Activated CD4-positive, alpha-beta T cell treated with anti-CD3 and anti-CD28 coated beads for 24 hours (primary cell): Measurements from ENCODE around the gene CHST2.
"Not testable (repeated sequence)": the region's sequence is repeated elsewhere in the genome, so short reads cannot be mapped to it uniquely, and the experiment has no call there.

Experiments used
- DNase-seq, 2 donors: peaks; one replicate each; pipeline ENCODE4 v3.0.0-alpha.2; 2020; ENCODE audit warnings: low read depth in 2 of 2

The CHST2 gene

DNA sequence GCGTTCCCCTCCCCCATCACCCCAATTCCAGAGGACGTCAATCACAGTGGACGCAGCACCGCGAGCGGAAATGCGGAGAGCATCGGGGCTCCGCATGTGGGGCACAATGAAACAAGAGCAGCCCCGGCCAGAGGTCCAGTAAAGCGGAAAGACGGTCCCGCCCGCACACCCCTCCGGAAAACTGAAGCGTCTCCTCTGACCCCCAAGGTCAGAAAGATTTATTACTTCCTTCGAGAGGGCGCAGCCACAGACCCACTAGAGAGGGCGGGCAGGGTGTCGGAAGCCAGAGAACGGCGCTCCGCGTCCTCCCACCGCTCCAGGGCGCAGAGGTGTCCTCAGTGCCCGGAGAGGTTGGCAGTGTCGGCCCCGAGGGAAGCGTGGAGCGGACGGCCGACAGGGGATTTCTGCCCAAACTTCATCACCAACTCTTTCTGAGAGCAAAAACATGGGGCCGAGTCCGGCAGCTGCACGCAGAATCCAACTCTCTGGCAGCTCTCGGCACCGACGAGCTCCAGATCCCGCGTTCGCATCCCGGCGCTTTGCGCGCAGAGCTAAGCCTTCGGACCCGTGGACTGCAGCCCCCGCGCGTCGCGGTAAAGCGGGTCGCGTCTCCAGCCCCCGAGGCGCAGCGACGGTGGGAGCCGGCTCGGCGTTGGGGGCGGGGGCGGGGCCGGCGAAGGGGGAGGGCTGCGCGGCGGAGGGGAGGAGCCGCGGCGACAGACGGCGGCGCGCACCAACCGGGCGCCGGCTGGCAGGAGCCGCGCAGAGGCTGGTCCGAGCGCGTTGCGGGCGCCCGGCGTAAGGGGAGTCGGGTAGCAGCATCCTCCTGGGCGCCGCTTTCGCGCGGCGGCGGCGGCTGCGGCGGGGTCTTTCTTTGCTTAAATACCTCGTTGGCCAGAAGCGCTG lies at the start of gene CHST2:
Gene CHST2 (plus strand): TSS at position 763 of the 906 bp plus-strand sequence. CDS start 1,046 bp downstream, outside the sequence.
- peak; percentile 50 to 54 for DNase-seq

- DNase-seq, result no peak
These were observed 48.5 kb upstream of the CHST2 start for GRCh38 chr3:143070977-143071551.

- DNase-seq, result no peak
These were observed 47.8 kb upstream of the CHST2 start for GRCh38 chr3:143071776-143072175.

- DNase-seq, result not testable (repeated sequence)
These were observed 47.1 kb upstream of the CHST2 start for GRCh38 chr3:143072298-143073020.

DNA sequence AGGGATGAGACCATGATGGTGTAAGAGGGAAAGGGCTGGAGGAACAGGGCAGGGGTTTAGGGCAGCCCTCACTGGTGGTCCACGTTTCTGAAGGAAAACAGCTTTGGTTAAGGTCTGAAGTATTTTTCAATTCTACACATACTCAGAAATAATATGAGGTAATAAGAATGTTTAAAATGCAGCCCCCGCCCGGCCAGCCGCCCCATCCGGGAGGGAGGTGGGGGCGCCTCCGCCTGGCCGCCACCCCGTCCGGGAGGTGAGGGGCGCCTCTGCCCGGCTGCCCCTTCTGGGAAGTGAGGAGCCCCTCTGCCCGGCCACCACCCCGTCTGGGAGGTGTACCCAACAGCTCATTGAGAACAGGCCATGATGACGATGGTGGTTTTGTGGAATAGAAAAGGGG lies 46.0 kb upstream of the CHST2 start:
- DNase-seq, result not testable (repeated sequence)

DNA sequence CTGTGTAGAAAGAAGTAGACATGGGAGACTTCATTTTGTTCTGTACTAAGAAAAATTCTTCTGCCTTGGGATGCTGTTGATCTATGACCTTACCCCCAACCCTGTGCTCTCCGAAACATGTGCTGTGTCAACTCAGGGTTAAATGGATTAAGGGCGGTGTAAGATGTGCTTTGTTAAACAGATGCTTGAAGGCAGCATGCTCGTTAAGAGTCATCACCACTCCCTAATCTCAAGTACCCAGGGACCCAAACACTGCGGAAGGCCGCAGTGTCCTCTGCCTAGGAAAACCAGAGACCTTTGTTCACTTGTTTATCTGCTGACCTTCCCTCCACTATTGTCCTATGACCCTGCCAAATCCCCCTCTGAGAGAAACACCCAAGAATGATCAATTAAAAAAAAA lies 45.6 kb upstream of the CHST2 start:
- DNase-seq, result not testable (repeated sequence)

- DNase-seq, result no peak
These were observed 40.7 kb upstream of the CHST2 start for GRCh38 chr3:143078883-143079282.

- DNase-seq, result no peak
These were observed 39.4 kb upstream of the CHST2 start for GRCh38 chr3:143080196-143080595.

DNA sequence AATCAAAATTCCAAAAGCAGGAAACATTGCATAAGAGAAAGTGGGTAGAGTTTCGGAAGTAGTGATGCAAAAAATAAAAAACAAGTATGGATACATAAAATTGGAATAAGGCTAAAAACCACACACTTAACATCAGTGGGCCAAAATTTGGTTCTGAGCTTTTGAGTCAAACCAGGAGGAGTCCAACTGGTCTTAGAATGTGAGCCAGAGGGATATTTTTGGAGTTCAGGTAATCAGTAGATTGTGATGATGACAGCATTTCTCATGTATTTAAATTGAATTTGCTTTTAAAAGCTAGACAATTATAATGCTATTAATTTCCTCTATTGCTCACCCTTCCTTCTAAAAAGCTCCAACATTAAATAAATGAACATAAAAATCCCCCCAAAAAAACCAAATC lies 38.2 kb upstream of the CHST2 start:
- DNase-seq, result no peak

GRCh38 chr3:143081844-143082778 lies 37.5 kb upstream of the CHST2 start:
- no peak for DNase-seq

- DNase-seq, result no peak
These were observed 35.8 kb upstream of the CHST2 start for GRCh38 chr3:143083781-143084180.

DNA sequence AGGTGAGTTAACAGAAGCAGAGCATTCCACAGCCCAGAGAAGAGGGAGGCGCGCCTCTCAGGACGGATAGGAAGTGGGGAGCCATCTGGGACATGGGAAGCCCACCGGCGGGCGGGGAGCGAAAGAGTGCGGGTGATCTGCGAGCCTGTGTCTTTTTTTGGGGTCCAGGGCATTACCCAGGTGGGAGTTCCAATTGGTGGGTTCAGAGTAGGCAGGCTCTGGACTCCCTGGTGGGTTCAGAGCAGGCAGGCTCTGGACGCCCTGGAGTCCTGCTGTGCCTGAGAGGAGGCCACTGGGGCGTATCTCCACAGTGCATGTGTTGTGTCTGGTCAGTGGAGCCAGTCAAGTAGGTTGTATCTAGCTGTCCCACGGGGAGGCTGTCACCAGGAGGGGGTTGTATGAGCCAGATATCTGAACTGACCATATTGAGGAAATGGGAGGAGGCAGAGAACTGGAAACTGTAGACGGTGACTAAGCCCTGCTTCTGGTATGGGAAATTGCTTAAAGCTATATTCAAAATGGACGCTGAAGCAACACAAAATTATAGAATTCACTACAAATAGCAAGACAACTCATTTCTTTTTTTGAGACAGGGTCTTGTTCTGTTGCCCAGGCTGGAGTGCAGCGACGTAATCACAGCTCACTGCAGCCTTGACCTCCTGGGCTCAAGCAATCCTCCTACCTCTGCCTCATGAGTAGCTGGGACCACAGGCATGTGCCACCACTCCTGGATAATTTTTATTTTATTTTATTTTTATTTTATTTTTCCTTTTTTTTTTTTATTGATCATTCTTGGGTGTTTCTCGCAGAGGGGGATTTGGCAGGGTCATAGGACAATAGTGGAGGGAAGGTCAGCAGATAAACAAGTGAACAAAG lies 34.5 kb upstream of the CHST2 start:
- DNase-seq, result no peak

DNA sequence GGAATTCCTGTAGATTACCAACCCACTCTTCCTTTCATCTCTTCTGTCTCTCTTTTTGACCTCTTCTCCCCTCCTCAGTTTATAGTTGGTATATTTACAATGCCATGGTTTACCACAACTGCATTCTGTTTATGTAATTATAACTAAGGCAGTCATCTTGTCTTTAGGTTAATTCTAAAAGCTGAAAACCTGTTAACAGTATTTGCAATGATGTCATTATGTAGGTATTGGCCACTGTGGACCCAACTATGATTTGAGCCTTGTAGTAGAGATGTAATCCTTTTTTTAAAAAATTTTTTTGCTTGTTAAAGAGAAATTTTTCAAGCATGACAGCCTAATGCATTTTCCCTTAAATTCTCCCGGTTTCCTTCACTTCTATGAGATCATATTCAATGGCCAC lies 30.7 kb upstream of the CHST2 start:
- no peak for DNase-seq

DNA sequence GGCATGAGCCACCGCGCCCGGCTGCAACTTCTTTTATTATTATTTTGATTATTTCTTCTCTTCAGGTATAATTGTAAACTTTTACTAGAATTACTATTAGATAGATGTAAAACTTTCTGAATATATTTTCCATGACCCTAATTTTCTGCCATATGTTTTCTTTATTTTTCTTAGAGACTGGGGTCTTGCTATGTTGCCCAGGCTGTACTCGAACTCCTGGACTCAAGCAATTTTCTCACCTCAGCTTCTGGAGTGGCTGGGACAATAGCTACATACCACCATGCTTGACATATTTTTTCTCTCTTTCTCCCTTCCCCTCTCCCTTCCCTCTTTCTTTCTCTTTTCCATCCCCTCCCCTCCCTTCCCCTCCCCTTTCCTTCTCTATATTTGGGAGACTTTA lies 29.6 kb upstream of the CHST2 start:
- no peak for DNase-seq

DNA sequence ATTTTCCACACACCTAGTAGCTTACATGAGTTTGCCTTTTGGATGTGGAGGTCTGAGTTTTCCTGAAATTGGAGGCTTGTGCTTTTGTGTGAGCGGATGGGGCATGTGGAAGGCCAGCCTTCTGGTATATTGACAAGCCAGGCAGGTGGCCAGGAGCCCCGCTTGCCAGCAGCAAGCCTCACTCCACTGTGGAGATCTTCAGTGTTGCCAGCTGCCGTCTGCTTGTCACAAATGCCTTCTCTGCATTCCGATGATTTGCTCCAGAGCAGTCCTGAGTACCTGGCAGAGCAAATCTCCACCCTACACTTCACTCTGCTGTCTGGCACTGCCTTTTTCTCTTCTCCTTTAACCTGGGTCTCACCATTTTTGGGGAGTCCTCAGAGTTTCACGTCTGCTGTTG lies 29.1 kb upstream of the CHST2 start:
- DNase-seq, result no peak

- DNase-seq, result no peak
These were observed 28.4 kb upstream of the CHST2 start for GRCh38 chr3:143090976-143091837.

DNA sequence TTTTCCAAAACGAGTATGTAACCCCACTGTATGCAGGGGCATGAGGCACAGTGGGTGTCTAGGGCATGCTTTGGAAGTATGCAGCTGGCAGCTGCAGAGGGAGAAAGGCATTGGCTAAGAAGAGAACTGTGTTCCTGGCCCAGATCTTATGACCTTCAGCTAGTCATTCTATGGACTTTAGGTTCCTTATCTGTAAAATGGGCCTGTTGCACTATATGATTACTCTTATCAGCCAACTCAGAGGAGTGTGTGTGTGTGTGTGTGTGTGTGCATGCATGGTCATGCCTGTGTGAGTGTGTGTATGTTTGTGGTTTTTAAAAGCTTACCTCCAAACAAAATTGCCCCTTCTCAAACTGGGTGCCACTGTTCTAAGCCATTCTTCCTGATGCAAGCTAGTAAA lies 27.4 kb upstream of the CHST2 start:
- DNase-seq, result no peak

DNA sequence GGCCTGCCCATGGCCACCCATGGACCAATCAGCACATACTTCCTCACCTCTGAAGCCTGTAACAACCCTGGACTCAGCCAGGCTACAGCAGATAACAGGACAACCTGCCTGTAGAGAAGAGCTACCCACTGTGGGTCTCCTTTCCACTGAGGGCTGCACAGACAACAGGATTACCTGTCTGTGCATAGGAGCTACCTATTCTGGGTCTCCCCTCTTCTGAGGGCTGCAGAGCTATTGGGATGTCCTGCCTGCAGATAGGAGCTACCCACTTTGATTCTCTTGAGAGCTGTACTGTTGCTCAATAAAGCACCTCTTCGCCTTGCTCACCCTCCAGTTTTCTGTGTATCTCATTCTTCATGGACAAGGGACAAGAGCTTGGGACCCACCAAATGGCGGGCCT lies 23.8 kb upstream of the CHST2 start:
- no peak for DNase-seq

DNA sequence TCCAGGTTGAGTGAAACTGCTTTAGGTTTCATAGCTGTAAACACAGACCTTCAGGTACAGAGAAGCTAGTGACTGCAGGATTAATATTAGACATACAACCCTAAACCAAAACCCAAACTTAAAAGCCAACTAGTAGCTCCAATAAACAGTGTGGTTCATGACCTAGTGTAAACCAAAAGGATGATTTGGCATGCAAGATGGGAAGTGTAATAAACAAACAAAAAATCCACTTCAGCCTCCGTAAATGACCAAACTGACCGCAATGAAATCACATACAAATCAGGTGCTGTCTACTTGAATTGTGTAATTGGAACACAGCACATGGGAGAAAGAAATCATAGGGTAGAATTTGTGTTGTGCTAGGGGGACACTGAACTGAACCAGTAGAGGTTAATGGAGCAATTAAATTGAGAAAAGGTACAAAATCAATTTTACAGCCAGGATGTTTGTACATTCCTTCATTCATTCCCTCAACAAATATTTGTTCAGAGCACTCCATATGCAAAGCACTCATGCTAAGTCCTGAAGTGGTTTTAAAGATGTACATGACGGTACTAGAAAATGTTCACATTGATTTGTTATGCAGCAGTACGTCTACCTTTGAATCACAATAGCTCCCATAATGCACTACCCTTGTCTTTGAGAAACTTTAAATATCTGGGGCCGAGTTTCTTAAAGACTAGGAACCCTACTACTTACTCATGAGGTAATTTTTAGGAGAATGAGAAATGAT lies 21.4 kb upstream of the CHST2 start:
- DNase-seq, result no peak
